Spleen (tissue), 11 donors: ENCODE data around the gene TBC1D22B. TPM values are rescaled to one million over a fixed set of nuclear protein-coding genes. Genes with fewer than 3 reads are reported as not detected.

Experiments used
- DNase-seq: peaks from one replicate; pipeline ENCODE4 v3.0.0-alpha.2; 2020
- H3K27ac ChIP-seq, 8 donors: fragments of 200-600 bp; sonication (generic) in 7 of 8; 1 replicate in 4 of 8; 2 replicates in 4 of 8; pipeline versions ENCODE4 v1.5.0 to v1.8.0; 2016 to 2021; ENCODE audit warnings: inconsistent platforms in 4 of 8, mild to moderate bottlenecking in 4 of 8, moderate library complexity in 1 of 8
- H3K27me3 ChIP-seq, 7 donors: fragments of 200-600 bp; sonication (generic) in 6 of 7; replicated peaks in 1 of 7; 1 replicate in 4 of 7; 2 replicates in 3 of 7; pipeline versions ENCODE4 v1.5.0 to v1.8.0; 2016 to 2021; ENCODE audit warnings: inconsistent platforms in 3 of 7, mild to moderate bottlenecking in 1 of 7
- H3K36me3 ChIP-seq, 6 donors: fragments of 200-600 bp; sonication (generic) in 5 of 6; 1 replicate in 4 of 6; 2 replicates in 2 of 6; pipeline versions ENCODE4 v1.5.0 to v1.8.0; 2016 to 2021; ENCODE audit warnings: inconsistent platforms in 2 of 6
- H3K4me1 ChIP-seq, 6 donors: fragments of 200-600 bp; sonication (generic) in 5 of 6; 1 replicate in 3 of 6; 2 replicates in 3 of 6; pipeline versions ENCODE4 v1.5.0 to v1.8.0; 2016 to 2021; ENCODE audit warnings: inconsistent platforms in 3 of 6
- H3K4me3 ChIP-seq, 8 donors: fragments of 200-600 bp; sonication (generic) in 7 of 8; 1 replicate in 4 of 8; 2 replicates in 4 of 8; pipeline versions ENCODE4 v1.5.0 to v1.8.0; 2016 to 2021; ENCODE audit warnings: inconsistent platforms in 4 of 8, mild to moderate bottlenecking in 4 of 8, moderate library complexity in 2 of 8
- H3K9me3 ChIP-seq, 8 donors: fragments of 200-600 bp; sonication (generic) in 7 of 8; 1 replicate in 4 of 8; 2 replicates in 4 of 8; pipeline versions ENCODE4 v1.5.0 to v1.8.0; 2016 to 2021; ENCODE audit warnings: inconsistent platforms in 4 of 8
- POLR2A ChIP-seq, 3 donors: fragments of 450-650 bp; IDR thresholded peaks; one replicate each; pipeline ENCODE4 v1.5.1; 2017; ENCODE audit warnings: antibody characterized with exemption in 3 of 3, mild to moderate bottlenecking in 1 of 3
- POLR2AphosphoS5 ChIP-seq, 3 donors: sonication (generic); formaldehyde crosslinking; IDR thresholded peaks; one replicate each; pipeline ENCODE4 v1.5.1; 2017; ENCODE audit warnings: antibody characterized with exemption in 3 of 3
- WGBS, 5 donors: extraction: QIAGEN DNeasy Blood & Tissue Kit in 3 of 5; methylation state at CpG; one replicate each; pipeline versions ENCODE4 v1.1.5 to v1.1.7; 2013 to 2018; 5-methylcytosine and 5-hydroxymethylcytosine counted together
- intact Hi-C: fragments of 100-400 bp; cut with DNase I; formaldehyde crosslinking; loops from one replicate; pipeline ENCODE4 v1.15.0; 2023; ENCODE audit warnings: low total_unique reads
- polyA plus RNA-seq, 3 donors: library from polyadenylated mRNA; stranded (reverse); fragments of 200-250 nt; gene quantifications; one replicate each; pipeline ENCODE4 v1.2.1, GENCODE V29; 2013
- total RNA-seq, 7 donors: library from RNA; depleted of rRNA in 3 of 7; stranded (reverse); fragments of >200 nt in 3 of 7; fragmentation: NEBNext Ultra II Directional in 4 of 7; extraction: Animal tissue kit (Norgen Biotek cat#: 25700) in 4 of 7; gene quantifications; one replicate each; pipeline versions ENCODE4 v1.1.0 to v1.2.1, GENCODE V29; 2016 to 2021
- TF ChIP-seq, protein P1 (sequence below), 11 experiments: fragments of 200-600 bp in 7 of 11; fragments of 450-650 bp in 4 of 11; sonication (generic) in 4 of 11; IDR thresholded peaks in 8 of 11; conservative IDR thresholded peaks in 3 of 11; 1 replicate in 7 of 11; 2 replicates in 4 of 11; pipeline versions ENCODE4 v1.4.0 to v1.8.0; 2016 to 2021; ENCODE audit warnings: antibody characterized with exemption in 11 of 11, inconsistent platforms in 4 of 11, mild to moderate bottlenecking in 1 of 11
- donor health status: healthy with polysubstance abuse.
- donor health status: DM: no; HTN: no; CAD: no; lungs with moderate emphysema.
- donor health status: DM: no; HTN: no; CAD: no.
- donor health status: Bipolar disorder and iron deficiency.
- donor health status: healthy.
- donor health status: DM: no; HTN: no; CAD: no.
- donor health status: DM: yes; HTN: yes; CAD: no.

TBC1D22B gene
- total and polyA plus RNA-seq, 10 donors: 4.2 to 12.7 (median 9.4) TPM

DNA sequence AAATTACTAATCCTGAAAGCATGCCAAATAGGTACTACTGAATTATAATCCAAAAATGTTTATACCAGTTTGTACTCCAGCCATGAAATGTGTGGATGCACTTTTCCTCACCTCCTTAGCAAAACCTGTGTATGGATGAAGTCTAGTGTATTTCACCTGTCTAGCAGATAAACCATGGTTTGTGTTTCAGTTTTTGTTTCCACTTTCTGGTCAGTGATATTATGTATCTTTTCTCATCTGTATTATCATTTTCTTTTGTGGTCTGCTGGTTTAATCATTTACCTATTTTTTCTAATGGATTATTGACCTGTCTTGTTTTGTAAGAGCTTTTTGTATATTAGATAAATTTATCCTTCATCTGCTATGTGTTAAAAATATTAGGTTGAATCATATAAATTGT is 41.4 kb downstream of the TBC1D22B start:
- Histone ChIP-seq H3K4me1 (no peaks in the 10 kb centered on the region), H3K9me3 (no peaks in the 10 kb centered on the region), H3K27ac (no peak overlapping the region), H3K27me3 (no peaks in the 10 kb centered on the region), H3K36me3 (peaks cover 0 to 98% (median 39%) of the 10 kb centered on the region in 6 donors), H3K4me3 (no peak overlapping the region)
- DNase-seq: no peak
- no peak for TF ChIP-seq POLR2A (IDR thresholded peaks at IDR 0.05)
- TF ChIP-seq POLR2AphosphoS5 (IDR thresholded peaks at IDR 0.05): no peak
- TF ChIP-seq, protein P1, sequence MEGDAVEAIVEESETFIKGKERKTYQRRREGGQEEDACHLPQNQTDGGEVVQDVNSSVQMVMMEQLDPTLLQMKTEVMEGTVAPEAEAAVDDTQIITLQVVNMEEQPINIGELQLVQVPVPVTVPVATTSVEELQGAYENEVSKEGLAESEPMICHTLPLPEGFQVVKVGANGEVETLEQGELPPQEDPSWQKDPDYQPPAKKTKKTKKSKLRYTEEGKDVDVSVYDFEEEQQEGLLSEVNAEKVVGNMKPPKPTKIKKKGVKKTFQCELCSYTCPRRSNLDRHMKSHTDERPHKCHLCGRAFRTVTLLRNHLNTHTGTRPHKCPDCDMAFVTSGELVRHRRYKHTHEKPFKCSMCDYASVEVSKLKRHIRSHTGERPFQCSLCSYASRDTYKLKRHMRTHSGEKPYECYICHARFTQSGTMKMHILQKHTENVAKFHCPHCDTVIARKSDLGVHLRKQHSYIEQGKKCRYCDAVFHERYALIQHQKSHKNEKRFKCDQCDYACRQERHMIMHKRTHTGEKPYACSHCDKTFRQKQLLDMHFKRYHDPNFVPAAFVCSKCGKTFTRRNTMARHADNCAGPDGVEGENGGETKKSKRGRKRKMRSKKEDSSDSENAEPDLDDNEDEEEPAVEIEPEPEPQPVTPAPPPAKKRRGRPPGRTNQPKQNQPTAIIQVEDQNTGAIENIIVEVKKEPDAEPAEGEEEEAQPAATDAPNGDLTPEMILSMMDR (IDR thresholded peaks at IDR 0.05 in 8 of 11, conservative IDR thresholded peaks at IDR 0.05 in 3 of 11): no peak
- intact Hi-C loops: no loop called here

DNA sequence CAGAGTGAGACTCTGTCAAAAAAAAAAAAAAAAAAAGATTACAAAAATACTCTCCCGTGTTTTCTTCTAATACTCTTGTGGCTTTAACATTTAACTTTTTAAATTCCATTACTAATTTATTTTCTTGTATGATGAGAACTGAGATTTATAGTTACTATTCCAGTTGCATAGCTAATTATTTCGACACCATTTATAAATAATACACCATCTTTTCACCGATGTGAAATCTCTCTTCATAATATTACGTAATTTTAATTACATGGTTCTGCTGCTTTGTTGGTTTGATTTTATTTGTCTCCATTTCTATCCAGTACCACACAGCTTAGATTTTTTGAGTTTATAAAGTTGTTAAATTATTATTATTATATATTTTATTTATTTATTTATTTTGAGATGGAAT is 42.4 kb downstream of the TBC1D22B start:
- Histone ChIP-seq H3K4me3 (no peak overlapping the region), H3K27ac (no peak overlapping the region), H3K4me1 (no peaks in the 10 kb centered on the region), H3K9me3 (no peaks in the 10 kb centered on the region), H3K27me3 (no peaks in the 10 kb centered on the region), H3K36me3 (peaks cover 0 to 97% (median 34%) of the 10 kb centered on the region in 6 donors)
- 75 to 93% (median 84%) methylated on average over 4 of the region's 4 CpGs for WGBS, 5 donors
- intact Hi-C loops: no loop called here
- TF ChIP-seq POLR2AphosphoS5 (IDR thresholded peaks at IDR 0.05): no peak
- TF ChIP-seq POLR2A (IDR thresholded peaks at IDR 0.05): no peak
- TF ChIP-seq, protein P1 (IDR thresholded peaks at IDR 0.05 in 8 of 11, conservative IDR thresholded peaks at IDR 0.05 in 3 of 11): no peak
- no peak for DNase-seq

DNA sequence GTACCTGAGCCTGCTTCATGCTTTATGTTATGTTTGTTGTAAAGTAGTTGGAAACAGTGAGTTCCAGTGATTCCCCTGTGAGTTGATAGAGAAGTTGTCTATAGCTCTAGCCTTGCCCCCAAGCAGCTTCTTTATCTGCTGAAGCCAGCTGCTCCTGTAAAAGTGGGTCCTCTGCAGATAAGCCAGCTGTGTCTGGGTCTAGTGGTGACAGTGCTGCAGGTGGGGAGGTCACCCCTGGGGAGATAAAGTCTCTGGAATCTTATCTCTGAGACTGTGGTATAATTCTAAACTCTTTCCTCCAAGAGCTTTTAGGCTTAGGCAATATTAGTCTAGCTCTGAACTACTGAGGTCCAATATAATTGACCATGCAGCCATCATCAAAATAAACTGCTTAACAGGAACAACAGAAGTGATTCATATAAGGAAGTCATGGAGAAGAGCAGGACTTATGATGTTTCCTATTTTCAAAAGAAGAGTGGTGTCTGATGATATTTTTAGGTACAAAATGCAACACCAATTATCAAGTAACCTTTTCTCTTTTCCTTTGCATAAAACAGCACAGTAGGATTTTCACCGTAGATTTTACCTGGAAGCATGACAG is 44.6 kb downstream of the TBC1D22B start:
- no peak overlapping the region for H3K4me3 ChIP-seq
- no peak for DNase-seq
- no peaks in the 10 kb centered on the region for H3K9me3 ChIP-seq
- H3K27me3 ChIP-seq: no peaks in the 10 kb centered on the region
- peaks cover 0 to 92% (median 26%) of the 10 kb centered on the region in 6 donors for H3K36me3 ChIP-seq
- WGBS, 5 donors: 79 to 92% (median 88%) methylated on average over 1 of the region's 1 CpG
- intact Hi-C loops: no loop called here
- TF ChIP-seq POLR2A (IDR thresholded peaks at IDR 0.05) (no peak), POLR2AphosphoS5 (IDR thresholded peaks at IDR 0.05) (no peak)
- TF ChIP-seq, protein P1 (IDR thresholded peaks at IDR 0.05 in 8 of 11, conservative IDR thresholded peaks at IDR 0.05 in 3 of 11): no peak
- H3K27ac ChIP-seq: no peak overlapping the region
- H3K4me1 ChIP-seq: no peaks in the 10 kb centered on the region

DNA sequence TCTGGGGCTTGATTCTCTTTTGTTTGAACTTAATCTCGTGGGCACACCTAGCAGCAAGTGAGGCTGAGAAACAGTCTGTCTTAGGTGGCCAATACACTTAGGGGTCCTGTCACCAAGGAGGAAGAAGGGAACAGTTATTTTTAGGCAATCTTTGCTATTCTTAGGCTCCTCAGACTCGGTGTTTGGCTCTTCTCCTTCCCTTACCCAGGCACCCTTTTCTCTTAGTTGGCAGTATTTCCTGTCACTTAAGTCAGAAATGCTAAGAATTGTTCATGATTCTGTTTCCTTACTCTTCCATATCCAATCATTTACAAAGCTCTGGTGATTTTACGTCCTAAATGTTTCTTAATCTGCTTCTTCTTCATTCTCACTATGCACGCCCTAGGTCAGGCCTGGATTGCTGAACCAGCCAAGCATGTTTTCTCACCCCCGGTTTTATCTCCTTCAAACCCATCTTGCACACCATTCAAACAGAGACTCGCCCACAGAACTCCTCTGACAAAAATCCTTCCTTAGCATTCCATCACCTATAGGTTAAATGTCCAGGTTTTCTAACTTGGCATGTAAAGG is 45.6 kb downstream of the TBC1D22B start:
- Histone ChIP-seq H3K36me3 (peaks cover 0 to 90% (median 26%) of the 10 kb centered on the region in 6 donors), H3K4me3 (no peak overlapping the region), H3K9me3 (no peaks in the 10 kb centered on the region), H3K27ac (no peak overlapping the region), H3K4me1 (no peaks in the 10 kb centered on the region), H3K27me3 (no peaks in the 10 kb centered on the region)
- WGBS, 5 donors: 60 to 72% (median 67%) methylated on average over 6 of the region's 6 CpGs
- no peak for TF ChIP-seq POLR2AphosphoS5 (IDR thresholded peaks at IDR 0.05)
- TF ChIP-seq, protein P1 (IDR thresholded peaks at IDR 0.05 in 8 of 11, conservative IDR thresholded peaks at IDR 0.05 in 3 of 11): no peak
- no peak for TF ChIP-seq POLR2A (IDR thresholded peaks at IDR 0.05)
- no peak for DNase-seq
- intact Hi-C loops: no loop called here
